SU-DHL-6 (cell line): Measurements from ENCODE around the gene WDR7.

Experiments
- EZH2phosphoT487 ChIP-seq: fragments of 200-600 bp; sonication (generic), shearing (Covaris generic); conservative IDR thresholded peaks from 2 replicates; pipeline ENCODE4 v1.6.1; 2018; ENCODE audit warnings: mild to moderate bottlenecking, antibody characterized with exemption, low read length, moderate library complexity, mixed read lengths
- TF ChIP-seq, protein P1 (sequence below): fragments of 200-600 bp; sonication (generic); IDR thresholded peaks from one replicate; pipeline ENCODE4 v1.5.1; 2017; ENCODE audit warnings: antibody characterized with exemption, mild to moderate bottlenecking, low read length, moderate library complexity; ENCODE audit not compliant: insufficient read depth, poor library complexity, severe bottlenecking

DNA sequence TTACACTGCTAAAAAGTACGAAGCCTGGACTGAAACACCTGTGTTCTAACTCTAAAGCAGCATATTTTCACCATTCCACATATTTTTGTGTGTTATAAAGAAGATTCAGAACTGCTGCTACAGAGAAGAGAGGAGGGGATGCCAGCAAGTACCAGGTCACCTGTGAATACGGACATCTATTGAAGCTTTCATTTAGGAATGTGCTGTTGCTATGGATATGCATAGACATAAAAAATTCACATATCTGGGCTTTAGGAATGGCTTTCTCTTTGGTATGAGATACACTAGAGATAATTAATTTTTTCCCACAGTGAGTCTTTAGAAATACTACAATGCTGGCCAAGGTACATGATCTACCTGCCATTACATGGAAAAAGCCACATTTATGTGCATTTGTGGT is 238.5 kb downstream of the WDR7 start:
- TF ChIP-seq, protein P1, sequence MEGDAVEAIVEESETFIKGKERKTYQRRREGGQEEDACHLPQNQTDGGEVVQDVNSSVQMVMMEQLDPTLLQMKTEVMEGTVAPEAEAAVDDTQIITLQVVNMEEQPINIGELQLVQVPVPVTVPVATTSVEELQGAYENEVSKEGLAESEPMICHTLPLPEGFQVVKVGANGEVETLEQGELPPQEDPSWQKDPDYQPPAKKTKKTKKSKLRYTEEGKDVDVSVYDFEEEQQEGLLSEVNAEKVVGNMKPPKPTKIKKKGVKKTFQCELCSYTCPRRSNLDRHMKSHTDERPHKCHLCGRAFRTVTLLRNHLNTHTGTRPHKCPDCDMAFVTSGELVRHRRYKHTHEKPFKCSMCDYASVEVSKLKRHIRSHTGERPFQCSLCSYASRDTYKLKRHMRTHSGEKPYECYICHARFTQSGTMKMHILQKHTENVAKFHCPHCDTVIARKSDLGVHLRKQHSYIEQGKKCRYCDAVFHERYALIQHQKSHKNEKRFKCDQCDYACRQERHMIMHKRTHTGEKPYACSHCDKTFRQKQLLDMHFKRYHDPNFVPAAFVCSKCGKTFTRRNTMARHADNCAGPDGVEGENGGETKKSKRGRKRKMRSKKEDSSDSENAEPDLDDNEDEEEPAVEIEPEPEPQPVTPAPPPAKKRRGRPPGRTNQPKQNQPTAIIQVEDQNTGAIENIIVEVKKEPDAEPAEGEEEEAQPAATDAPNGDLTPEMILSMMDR: no peak
- TF ChIP-seq EZH2phosphoT487: no peak
